SK-N-MC (cell line): ENCODE data around the gene MEN1.

Experiments
- EZH2 ChIP-seq: fragments of 200-600 bp; sonication (generic); IDR thresholded peaks from one replicate; pipeline ENCODE4 v1.6.1; 2017; ENCODE audit warnings: antibody characterized with exemption
- POLR2AphosphoS5 ChIP-seq: IDR thresholded peaks from 2 replicates; pipeline ENCODE4 v1.6.1; 2012; ENCODE audit warnings: mild to moderate bottlenecking, low read depth, low read length, borderline replicate concordance

- no peak for TF ChIP-seq POLR2AphosphoS5
- no peak for TF ChIP-seq EZH2
Measured at GRCh38 chr11:64796047-64796756, 14.1 kb downstream of the MEN1 start.
